ENCODE results near the gene MED15. TPM values are rescaled to one million over a fixed set of nuclear protein-coding genes. Genes with fewer than 3 reads are reported as not detected.

Gene MED15
- total RNA-seq, 2 donors from 2014 or later = 61.4 to 62.7 TPM

DNA sequence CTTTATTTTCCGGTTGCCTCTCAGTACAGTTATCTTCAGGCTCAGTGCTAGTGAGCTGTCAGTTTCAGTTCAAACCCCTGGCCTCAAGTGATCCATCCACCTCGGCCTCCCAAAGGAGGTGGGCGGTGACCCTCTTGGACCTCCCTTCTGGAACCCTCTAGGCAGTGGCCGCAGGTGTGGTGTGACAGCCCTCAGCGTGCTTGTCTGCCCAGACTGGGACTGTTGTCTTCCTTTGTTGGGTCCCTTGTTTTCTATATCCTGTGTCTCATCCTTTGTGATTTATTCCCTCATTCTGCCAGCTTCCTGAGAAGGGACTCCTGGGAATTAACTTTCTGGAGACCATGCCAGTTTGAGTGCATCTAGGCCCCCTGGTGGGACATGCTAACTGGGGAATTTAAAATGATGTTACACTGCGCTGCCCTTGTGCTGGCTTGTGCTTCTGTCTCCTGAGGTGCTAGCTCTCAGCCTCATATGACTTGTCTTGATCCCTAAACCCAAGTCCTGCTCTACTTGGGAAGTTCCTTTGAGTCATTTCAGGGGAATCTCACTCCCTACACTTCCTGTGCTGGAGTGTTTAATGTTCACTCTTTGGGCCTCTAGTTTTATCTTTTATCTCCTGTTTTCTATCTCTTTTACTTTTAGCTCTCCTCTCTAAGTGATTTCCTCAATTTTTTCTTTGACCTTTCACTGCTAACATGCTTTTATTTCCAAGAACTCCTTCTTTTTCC, 19.4 kb downstream of the MED15 start:
- no peak overlapping the region for H3K4me3 Mint-ChIP-seq
- Histone ChIP-seq H3K27ac (ENCODE audit: low read depth, low read length) (peak overlapping the region; percentile 62), H3K36me3 (ENCODE audit: control insufficient read depth, insufficient read depth, low read length) (peaks cover 46% of the 10 kb centered on the region), H3K9ac (ENCODE audit: extremely low read depth, low read length, poor library complexity, severe bottlenecking) (no peak overlapping the region), H3K4me3 (ENCODE audit: low read length) (no peak overlapping the region), H3K9me3 (ENCODE audit: control insufficient read depth, low read length) (peaks cover 11% of the 10 kb centered on the region), H3K4me1 (ENCODE audit: control insufficient read depth, insufficient read depth, low read length) (no peaks in the 10 kb centered on the region), H3K27me3 (ENCODE audit: control insufficient read depth, insufficient read depth, low read length, poor library complexity, severe bottlenecking) (no peaks in the 10 kb centered on the region)
- H3K4me1 Mint-ChIP-seq = peaks cover 16% of the 10 kb centered on the region
- TF ChIP-seq, protein P1, sequence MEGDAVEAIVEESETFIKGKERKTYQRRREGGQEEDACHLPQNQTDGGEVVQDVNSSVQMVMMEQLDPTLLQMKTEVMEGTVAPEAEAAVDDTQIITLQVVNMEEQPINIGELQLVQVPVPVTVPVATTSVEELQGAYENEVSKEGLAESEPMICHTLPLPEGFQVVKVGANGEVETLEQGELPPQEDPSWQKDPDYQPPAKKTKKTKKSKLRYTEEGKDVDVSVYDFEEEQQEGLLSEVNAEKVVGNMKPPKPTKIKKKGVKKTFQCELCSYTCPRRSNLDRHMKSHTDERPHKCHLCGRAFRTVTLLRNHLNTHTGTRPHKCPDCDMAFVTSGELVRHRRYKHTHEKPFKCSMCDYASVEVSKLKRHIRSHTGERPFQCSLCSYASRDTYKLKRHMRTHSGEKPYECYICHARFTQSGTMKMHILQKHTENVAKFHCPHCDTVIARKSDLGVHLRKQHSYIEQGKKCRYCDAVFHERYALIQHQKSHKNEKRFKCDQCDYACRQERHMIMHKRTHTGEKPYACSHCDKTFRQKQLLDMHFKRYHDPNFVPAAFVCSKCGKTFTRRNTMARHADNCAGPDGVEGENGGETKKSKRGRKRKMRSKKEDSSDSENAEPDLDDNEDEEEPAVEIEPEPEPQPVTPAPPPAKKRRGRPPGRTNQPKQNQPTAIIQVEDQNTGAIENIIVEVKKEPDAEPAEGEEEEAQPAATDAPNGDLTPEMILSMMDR (conservative IDR thresholded peaks at IDR 0.05) = no peak
- peaks cover 23% of the 10 kb centered on the region for H3K36me3 Mint-ChIP-seq (ENCODE audit: low read depth)
- H3K27me3 Mint-ChIP-seq (ENCODE audit: insufficient read depth) = no peaks in the 10 kb centered on the region
- DNase-seq = no peak
- WGBS, 2 experiments (ENCODE audit: insufficient coverage in 1 of 2, insufficient read length in 1 of 2) = 92 to 94% methylated on average over 6 of the region's 6 CpGs
- H3K9me3 Mint-ChIP-seq = peaks cover 9% of the 10 kb centered on the region
- no peak overlapping the region for H3K27ac Mint-ChIP-seq

DNA sequence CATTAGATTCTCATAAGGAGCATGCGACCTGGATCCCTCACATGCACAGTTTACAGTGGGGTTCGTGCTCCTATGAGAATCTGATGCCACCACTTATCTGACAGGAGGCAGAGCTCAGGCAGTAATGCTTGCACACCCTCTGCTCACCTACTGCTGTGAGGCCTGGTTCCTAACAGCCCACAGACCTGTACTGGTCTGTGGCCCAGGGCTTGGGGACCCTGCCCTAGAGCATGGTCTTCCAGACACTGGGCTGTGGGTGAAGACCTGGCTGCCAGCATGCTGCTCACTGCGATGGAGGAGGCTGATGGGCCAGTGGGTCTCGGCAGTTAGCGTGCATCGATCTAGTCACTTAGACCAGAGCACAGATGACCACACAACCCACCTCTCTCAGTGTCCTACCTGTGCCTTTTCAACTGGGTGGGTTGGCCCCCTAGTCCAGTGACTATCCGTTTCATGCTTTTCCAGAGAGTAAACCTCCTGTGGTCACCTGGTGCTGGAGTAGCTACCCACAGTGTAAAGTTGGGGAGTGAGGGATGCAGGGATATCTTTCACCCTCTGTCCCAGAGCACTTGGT, 21.1 kb downstream of the MED15 start:
- peaks cover 11% of the 10 kb centered on the region for H3K9me3 ChIP-seq (ENCODE audit: control insufficient read depth, low read length)
- H3K9ac ChIP-seq (ENCODE audit: extremely low read depth, low read length, poor library complexity, severe bottlenecking) = no peak overlapping the region
- H3K36me3 ChIP-seq (ENCODE audit: control insufficient read depth, insufficient read depth, low read length) = peaks cover 34% of the 10 kb centered on the region
- Mint-ChIP-seq H3K4me1 (peaks cover 12% of the 10 kb centered on the region), H3K27me3 (ENCODE audit: insufficient read depth) (no peaks in the 10 kb centered on the region), H3K36me3 (ENCODE audit: low read depth) (peaks cover 23% of the 10 kb centered on the region), H3K27ac (no peak overlapping the region), H3K4me3 (no peak overlapping the region), H3K9me3 (peaks cover 9% of the 10 kb centered on the region)
- WGBS, 2 experiments (ENCODE audit: insufficient coverage in 1 of 2, insufficient read length in 1 of 2) = 95% methylated on average over 6 to 7 of the region's 7 CpGs
- H3K27ac ChIP-seq (ENCODE audit: low read depth, low read length) = no peak overlapping the region
- TF ChIP-seq, protein P1 (conservative IDR thresholded peaks at IDR 0.05) = no peak
- no peak overlapping the region for H3K4me3 ChIP-seq (ENCODE audit: low read length)
- H3K4me1 ChIP-seq (ENCODE audit: control insufficient read depth, insufficient read depth, low read length) = no peaks in the 10 kb centered on the region
- no peak for DNase-seq
- no peaks in the 10 kb centered on the region for H3K27me3 ChIP-seq (ENCODE audit: control insufficient read depth, insufficient read depth, low read length, poor library complexity, severe bottlenecking)

DNA sequence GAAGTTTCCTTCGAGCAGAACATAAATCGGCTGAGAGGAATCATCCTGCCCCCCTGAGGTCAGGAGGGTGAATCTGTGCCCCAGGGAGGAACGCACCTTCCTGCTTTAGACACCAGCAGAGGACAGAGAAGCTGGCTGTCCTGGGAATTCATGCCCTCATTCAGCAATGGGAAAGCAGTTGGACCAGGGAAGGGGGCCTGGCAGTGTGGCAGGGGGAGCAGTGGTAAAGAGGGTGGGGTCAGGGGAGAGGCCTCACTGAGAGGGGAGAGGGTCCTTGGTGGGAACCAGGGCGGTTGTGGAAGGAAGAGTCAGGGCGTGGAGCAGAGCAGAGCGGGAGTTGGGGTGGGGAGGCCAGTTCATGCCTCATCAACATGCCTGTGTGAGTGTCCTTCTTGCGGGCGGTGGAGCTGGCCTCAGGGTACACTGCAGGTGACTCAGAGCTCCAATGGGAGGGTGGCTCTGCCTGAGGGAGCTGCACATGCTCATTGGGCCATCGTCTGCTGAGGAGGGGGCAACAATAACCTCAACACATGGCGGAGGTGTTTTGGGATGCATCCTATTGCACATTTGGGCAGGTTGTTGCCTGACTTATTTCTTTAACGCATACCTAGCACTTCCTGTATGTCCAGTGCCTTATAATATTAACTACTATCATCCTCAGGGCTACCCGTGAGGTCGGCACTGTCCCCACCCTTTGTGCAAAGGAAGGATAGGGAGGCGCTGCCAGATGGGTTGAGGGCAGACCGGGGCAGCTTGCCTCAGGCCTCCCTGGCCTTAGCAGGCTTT, 23.2 kb downstream of the MED15 start:
- Histone ChIP-seq H3K4me3 (ENCODE audit: low read length) (no peak overlapping the region), H3K27ac (ENCODE audit: low read depth, low read length) (peak overlapping the region; percentile 50), H3K27me3 (ENCODE audit: control insufficient read depth, insufficient read depth, low read length, poor library complexity, severe bottlenecking) (no peaks in the 10 kb centered on the region), H3K4me1 (ENCODE audit: control insufficient read depth, insufficient read depth, low read length) (no peaks in the 10 kb centered on the region), H3K36me3 (ENCODE audit: control insufficient read depth, insufficient read depth, low read length) (peaks cover 32% of the 10 kb centered on the region), H3K9me3 (ENCODE audit: control insufficient read depth, low read length) (peaks cover 11% of the 10 kb centered on the region), H3K9ac (ENCODE audit: extremely low read depth, low read length, poor library complexity, severe bottlenecking) (no peak overlapping the region)
- H3K4me1 Mint-ChIP-seq = peaks cover 9% of the 10 kb centered on the region
- TF ChIP-seq, protein P1 (conservative IDR thresholded peaks at IDR 0.05) = no peak
- H3K4me3 Mint-ChIP-seq = no peak overlapping the region
- peak overlapping the region; percentile 85 for H3K27ac Mint-ChIP-seq
- H3K36me3 Mint-ChIP-seq (ENCODE audit: low read depth) = peaks cover 32% of the 10 kb centered on the region
- peaks cover 9% of the 10 kb centered on the region for H3K9me3 Mint-ChIP-seq
- no peak for DNase-seq
- H3K27me3 Mint-ChIP-seq (ENCODE audit: insufficient read depth) = no peaks in the 10 kb centered on the region
- 89 to 90% methylated on average over 11 to 15 of the region's 15 CpGs for WGBS, 2 experiments (ENCODE audit: insufficient coverage in 1 of 2, insufficient read length in 1 of 2)

All from endodermal cell (in vitro differentiated cells).